ENCODE data around the gene ESRRA.
"Not testable (repeated sequence)": the region's sequence is repeated elsewhere in the genome, so short reads cannot be mapped to it uniquely, and the experiment has no call there.

Gene ESRRA

GRCh38 chr11:64292460-64293254 lies 12.7 kb upstream of the ESRRA start:
- DNase-seq (ENCODE audit: low read depth): no peak

DNA sequence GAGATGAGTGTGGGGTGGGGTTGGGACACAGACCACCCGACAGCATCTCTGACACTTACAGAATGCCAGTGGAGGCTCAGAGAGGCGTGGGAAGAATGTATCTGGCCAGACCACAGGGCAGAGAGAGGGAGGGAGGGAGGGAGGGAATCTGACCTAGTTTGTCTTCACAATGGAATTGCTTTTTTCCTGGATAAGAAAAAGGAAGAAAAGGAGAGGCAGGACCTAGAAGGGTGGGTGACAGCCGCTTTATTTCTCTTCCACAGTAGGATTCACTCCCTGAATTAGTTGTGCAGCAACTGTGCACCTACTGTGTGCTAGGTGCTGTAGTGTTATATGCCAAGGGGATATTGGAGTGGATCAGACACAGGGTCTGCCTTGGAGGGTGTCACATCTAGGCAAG lies 10.6 kb upstream of the ESRRA start:
- no peak for DNase-seq (ENCODE audit: low read depth)

DNA sequence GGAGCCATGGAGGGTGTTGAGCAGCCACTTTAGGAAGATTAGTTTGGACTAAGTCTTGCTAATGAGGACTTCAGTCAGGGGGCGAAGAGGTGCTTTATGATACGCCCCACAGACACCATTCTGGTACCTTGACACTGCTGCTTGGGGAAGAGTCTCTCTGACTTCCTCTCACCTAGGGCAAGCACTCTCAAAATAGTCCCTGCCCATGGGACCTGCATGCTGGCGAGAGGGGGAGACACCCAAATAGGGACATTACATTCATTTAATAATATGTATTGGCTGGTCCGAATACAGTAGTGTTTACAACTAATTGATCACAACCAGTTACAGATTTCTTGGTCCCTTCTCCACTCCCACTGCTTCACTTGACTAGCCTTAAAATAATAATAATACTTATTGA lies 9.6 kb upstream of the ESRRA start:
- no peak for DNase-seq (ENCODE audit: low read depth)

DNA sequence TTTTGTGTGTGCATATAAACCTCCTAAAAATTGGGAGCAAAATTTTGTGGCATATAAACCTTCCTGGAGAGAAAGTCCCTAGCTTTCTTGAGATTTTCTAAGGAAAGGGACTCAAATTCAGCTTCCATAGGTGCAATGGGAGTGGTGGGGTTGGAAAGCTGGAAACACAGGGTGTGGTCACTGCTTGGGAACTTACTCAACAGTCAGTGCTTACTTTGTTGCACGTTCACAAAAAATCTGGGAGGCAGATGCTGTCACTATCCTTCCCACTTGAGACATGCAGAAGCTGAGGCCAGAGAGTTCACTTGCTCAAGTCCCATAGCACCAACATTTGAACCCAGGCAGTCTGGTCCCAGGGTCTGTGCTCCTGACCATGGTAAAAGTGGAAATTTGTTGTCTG lies 9.1 kb upstream of the ESRRA start:
- no peak for DNase-seq (ENCODE audit: low read depth)

- DNase-seq (ENCODE audit: low read depth): no peak
Observed at GRCh38 chr11:64296830-64297698, 8.3 kb upstream of the ESRRA start.

DNA sequence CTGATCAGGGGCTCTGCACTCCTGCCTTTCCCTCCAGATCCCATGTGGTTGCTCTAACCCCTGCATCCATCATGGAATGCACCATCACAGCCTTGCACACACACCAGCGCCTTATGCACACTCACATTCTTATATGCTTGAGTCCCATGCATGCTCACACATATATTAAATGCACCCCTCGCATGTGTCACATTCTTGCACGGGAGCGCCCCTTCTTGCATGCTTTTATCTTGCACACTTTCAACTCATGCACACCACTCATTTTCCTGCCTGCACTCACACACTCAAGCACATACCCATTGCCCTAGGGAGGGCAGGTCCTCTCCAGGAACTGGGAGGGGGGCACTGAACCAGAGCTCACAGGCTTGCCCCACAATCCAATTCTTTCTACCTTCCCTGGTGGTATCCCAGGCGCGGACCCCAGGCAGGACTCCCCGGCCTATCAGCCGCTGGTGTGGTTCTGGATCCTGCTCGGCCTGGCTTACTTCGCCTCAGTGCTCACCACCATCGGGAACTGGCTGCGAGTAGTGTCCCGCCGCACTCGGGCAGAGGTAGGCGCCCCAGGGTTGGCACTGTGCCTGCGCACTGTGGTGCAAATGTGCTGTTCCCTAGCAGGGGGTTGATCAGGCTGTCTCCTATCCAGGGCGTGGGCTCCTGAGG lies 7.5 kb upstream of the ESRRA start:
- DNase-seq (ENCODE audit: low read depth): no peak

GRCh38 chr11:64298966-64299846 lies 6.1 kb upstream of the ESRRA start:
- no peak for DNase-seq (ENCODE audit: low read depth)

DNA sequence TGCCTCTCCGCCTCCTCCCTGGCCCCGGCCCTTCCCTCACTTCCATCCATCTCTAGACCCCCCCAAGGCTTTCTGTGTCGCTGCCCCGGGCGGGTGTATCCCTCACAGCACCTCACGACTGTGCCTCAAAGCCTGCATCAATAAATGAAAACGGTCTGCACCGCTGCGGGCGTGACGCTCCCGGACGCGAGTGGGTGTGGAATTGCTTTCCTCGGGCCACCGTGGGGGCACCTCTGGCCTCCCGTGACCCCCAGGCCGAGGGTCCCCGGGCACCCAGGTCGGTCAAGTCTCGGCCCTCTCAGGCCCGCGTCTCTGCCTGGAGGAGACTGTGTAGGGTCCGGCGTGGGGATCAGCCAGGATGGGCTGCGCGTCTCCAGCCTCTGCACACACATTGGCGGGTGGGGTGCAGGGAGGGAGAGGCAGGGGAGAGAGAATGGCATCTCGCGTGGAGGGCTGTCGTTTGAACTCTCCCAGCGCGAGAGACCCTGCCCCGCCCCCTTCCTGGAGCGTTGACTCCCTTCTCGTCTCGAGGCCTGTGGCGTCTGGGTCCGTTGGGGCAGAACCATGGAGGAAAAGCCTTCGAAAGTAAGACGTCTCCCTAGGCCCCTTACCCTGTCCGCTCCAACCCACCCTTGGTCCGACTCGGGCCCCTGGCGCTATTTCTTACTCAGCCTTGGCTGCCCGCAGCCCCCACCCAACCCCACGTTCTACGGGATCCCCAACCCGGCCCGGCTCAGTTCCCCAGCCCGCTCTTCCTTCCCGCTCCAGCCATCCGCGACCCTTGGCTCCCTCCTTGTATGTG lies 5.3 kb upstream of the ESRRA start, which contains the start of gene CATSPERZ:
TSS of gene CATSPERZ (plus strand) at position 512 of the 802 bp plus-strand sequence. CDS start at position 565, 53 bp downstream.
- no peak for DNase-seq (ENCODE audit: low read depth)

DNA sequence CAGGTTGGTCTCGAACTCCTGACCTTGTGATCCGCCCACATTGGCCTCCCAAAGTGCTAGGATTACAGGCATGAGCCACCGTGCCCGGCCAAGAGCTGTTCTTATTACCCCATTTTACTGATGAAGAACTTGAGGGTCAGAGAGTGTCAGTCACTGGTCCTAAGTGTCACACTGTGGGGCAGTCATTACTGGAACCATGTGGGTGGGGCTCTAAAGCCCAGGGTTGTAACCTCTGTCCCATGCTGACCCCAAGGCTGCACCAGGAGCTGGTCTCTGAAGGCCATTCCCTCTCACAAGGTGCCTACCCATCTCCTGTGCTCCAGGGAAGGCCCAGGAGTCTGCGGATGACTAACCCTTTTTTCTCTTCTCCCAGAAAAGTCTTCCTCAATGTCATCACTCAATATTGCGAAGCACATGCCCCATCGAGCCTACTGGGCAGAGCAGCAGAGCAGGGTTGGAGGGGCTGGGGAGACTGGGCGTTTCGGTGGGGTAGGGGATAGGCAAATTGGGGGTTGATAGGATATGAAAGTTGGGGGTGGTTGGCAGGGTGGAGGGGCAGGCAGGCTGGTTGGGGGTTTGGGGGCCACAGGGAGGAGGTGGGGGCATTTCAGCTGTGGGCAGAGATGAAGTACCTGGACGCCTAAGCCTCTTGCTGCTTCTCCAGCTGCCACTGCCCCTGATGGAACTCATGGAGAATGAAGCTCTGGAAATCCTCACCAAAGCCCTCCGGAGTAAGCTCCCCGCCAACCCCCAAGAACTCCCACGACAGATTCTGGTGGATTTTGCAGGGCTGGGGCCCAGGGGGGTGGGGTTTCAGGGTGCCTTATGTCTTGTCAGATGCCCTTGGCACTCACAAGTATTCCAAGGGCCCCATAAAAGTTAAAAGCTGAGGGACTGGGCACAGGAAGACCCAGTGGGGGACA lies 2.0 kb upstream of the ESRRA start:
- no peak for DNase-seq (ENCODE audit: low read depth)

- no peak for DNase-seq (ENCODE audit: low read depth)
Observed at GRCh38 chr11:64304032-64304315, 1.4 kb upstream of the ESRRA start.

- peak; percentile 92 for DNase-seq (ENCODE audit: low read depth)
Observed at GRCh38 chr11:64304316-64305072, 830 bp upstream of the ESRRA start.

- peak; percentile 70 for DNase-seq (ENCODE audit: low read depth)
Observed at GRCh38 chr11:64305691-64306562, 603 bp downstream of the ESRRA start.

- DNase-seq (ENCODE audit: low read depth): no peak
Observed at GRCh38 chr11:64306563-64306875, 1.2 kb downstream of the ESRRA start.

GRCh38 chr11:64306876-64307622 lies 1.7 kb downstream of the ESRRA start:
- no peak for DNase-seq (ENCODE audit: low read depth)

GRCh38 chr11:64307795-64308194 lies 2.5 kb downstream of the ESRRA start:
- not testable (repeated sequence) for DNase-seq (ENCODE audit: low read depth)

- DNase-seq (ENCODE audit: low read depth): no peak
Observed at GRCh38 chr11:64312947-64313346, 7.6 kb downstream of the ESRRA start.

- DNase-seq (ENCODE audit: low read depth): no peak
Observed at GRCh38 chr11:64313491-64314145, 8.3 kb downstream of the ESRRA start.
